GM18505 (cell line): ENCODE data around the gene KLF5.

ENCODE experiments used
- ATAC-seq: cut with Tn5 transposase; IDR thresholded peaks from one replicate; pipeline ENCODE4 v1.9.1; 2021; ENCODE audit not compliant: unreplicated experiment
- POLR2A ChIP-seq: IDR thresholded peaks from 4 replicates; pipeline ENCODE4 v1.6.1; 2011; ENCODE audit warnings: borderline replicate concordance; ENCODE audit not compliant: insufficient read depth, insufficient read length; ENCODE audit errors: extremely low read depth

The KLF5 gene

DNA sequence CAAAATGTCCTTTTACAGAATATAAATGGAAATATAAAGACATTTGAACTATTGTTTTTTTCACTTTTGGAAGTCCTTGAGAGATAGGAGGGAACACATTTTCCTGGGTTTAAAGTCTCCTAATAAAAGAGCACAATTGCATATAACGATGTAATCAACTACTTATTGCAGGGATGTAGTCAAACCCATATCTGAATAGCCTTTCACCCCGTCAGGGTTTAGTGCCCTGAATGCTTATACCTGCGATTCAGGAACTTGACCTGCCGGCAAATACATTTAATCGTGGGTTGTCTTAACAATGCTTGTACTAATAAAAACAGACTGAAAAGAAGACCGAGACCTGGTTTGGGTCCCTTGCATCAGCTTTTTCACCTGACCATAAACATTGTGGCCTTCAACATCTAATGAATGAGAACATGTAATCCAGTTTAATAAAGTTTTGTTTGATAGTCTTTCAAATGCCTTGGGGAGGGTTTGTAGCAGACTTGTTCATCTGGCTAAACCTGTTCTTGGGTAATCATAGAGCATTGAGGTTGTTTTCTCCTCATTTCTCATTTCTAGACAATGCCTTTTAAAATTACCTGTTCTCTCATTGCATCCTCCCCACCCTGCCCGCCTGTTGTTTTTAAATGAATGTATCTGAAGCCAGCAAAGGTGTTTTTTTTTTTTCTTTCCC is 7.0 kb downstream of the KLF5 start:
- TF ChIP-seq POLR2A, result no peak
- ATAC-seq, result no peak

DNA sequence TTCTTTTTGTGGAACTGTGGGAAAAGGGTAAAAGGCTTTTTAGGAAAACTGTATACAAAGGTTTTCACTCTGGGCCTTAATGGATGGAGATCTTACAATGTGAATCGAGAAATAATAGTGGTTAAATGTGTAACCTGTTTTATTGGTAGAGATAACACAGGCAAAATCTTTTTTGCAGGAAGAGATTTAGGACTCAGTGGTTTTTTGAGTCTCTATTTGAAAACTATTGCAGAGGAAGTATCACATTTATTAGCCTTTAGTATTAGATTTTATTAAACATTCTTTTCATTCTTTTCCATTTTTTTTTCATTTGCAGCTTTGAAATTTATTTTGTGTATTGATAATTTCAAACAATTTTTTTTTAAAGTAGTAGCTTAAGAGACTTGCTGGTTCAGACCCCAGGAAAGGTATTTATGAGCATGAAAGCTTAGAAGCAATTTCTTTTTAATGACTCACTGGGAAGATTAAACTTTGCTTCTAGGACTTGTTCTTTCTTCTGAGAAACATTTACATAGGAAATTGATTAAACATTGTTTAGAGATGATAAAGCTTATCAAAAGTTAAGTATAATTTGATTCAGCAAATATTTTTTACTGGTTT is 10.5 kb downstream of the KLF5 start:
- TF ChIP-seq POLR2A, result no peak
- no peak for ATAC-seq

DNA sequence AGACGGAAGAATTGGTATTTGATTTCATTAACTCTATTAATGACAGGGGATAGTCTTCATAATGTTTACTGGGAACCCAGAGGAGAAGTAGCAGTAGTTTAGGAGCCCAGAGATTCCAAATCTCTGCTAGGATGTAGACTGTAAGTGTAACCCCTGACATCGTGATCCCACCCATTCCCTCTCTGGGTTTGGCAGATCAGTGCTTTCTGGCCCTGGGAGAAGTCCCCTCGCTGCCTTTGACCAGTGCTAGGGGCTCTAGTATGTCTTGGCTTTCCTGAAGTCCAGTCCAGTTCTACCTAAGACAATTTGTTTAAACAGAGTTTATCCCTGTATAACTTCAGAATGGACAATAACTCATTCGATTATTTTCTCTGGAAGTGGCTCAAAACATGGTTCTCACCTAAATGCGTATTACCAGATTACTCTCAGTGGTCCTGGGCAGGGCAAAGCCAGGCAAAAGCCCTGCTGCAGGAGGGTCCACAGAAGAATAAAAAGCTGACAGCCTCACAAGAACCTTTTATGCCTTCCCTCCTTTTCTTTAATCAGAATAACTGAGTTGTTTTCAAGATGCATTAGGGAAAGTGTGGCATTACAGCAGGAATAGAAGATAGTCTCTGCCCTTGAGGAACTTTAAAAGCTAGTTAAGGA is 11.8 kb downstream of the KLF5 start:
- TF ChIP-seq POLR2A, result no peak
- ATAC-seq, result no peak

DNA sequence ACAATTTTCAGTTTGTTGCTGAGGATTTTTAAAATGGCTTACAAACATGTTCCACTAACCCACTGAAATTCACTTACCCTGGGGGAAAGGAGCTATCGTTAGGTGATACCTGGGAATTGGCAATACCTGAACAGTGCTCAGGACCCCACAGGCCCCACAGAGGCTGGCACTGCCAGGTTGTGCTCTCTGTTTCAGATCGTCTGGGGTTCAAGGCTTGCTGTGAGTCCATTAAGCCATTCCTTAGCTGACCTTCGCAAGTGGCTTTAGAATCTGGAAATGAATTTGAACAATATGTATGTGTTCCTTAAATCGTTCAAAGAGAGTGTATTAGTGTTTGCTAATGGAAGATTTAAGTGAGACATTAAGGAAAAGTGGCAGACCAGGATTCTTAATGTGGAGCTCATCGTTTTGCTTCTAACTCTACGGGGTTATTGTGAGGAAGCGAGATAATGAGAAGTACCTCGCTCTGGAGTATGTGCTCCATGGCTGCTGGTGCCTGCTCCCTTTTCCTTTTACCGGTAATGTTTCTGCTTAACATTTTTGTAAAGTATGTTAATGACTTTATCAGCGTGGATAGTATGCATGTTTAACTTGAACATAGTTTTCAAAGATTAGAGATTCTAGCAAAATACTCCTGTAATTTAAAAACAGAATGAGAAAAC is 13.6 kb downstream of the KLF5 start:
- no peak for ATAC-seq
- no peak for TF ChIP-seq POLR2A

DNA sequence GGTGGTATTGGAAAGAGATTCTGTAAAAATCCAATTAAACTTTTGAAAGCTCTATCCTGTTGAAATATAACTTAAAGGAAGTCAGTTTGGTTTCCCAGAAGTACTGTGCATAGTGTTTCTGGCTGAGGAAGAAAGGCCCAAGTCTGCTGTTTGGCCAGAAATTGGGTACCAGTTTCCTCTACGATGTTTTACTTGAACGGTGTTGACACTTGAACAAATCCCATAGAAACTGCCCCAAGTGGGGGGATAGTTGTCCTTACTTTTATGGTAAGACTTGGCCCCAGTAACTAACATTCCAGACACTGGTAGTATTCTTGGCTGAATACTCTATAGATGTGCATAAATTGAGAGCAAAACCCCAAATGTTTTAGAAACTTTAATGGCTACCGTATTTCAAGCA is 14.2 kb downstream of the KLF5 start:
- no peak for ATAC-seq
- TF ChIP-seq POLR2A, result no peak

DNA sequence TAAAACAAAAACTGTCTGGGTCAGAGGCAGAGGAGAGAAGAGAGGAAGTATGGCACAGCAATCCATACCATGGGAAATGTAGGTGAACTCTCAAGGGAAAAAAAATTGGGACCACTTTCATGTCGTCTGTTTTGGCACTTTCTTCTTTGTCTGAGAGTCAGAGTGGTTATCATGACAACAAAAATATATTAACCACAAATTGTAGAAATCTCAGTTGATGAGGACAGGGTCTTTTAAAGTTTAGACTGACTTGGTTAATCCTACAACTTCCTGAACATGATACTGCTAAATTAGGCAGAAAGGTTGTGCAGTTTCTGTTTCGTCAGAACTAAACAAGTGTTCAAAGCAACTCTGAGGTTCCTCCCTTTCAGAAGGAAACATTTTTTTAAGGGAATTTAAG is 15.2 kb downstream of the KLF5 start:
- peak; percentile 61 for ATAC-seq
- TF ChIP-seq POLR2A, result no peak

DNA sequence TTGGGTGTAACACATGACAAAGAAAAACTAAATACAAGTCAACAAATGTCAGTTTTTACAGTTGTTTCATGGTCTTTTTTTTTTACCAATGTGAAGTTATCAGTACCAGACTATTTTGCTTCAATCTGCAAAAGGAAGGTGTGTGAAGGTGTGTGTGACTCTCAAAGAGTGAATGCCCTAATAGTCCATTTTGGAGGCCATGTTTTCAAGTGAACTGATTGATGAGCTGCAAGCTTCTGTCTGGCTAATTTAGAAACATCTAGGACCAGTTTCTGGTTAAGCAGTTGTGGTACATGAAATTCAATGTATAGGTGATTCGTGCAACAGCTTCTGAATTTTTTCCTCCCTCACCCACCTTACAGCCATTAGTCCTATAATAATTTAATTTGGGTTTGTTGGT is 16.1 kb downstream of the KLF5 start:
- ATAC-seq, result no peak
- TF ChIP-seq POLR2A, result no peak

DNA sequence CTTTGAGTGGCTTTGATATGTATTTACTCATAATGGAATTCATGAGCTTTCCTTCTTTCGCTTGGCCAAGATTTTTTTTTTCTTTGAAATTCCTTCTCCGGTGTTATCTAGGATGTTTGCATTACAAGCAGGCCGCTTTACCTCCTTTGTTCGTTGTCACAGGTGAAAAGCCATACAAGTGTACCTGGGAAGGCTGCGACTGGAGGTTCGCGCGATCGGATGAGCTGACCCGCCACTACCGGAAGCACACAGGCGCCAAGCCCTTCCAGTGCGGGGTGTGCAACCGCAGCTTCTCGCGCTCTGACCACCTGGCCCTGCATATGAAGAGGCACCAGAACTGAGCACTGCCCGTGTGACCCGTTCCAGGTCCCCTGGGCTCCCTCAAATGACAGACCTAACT is 16.7 kb downstream of the KLF5 start:
- TF ChIP-seq POLR2A, result no peak
- no peak for ATAC-seq

DNA sequence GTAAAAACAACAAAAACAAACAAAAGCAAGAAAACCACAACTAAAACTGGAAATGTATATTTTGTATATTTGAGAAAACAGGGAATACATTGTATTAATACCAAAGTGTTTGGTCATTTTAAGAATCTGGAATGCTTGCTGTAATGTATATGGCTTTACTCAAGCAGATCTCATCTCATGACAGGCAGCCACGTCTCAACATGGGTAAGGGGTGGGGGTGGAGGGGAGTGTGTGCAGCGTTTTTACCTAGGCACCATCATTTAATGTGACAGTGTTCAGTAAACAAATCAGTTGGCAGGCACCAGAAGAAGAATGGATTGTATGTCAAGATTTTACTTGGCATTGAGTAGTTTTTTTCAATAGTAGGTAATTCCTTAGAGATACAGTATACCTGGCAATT is 17.1 kb downstream of the KLF5 start:
- ATAC-seq, result no peak
- TF ChIP-seq POLR2A, result no peak

DNA sequence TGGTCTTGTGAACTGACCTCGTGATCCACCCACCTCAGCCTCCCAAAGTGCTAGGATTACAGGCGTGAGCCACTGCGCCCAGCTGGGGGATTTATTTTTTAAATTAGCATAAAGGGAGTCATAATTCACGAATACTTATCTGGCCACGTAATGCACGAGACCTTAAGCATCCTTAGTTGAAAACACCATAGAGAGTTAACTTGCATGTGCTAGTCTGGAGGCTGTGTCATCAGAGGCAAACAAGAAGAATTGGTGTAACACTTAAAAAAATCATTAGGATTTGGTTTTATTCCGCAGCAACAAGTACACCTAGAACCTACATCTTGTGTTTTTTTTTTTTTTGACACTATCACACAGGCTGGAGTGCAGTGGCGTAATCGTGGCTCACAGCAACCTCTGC is 19.1 kb downstream of the KLF5 start:
- TF ChIP-seq POLR2A, result no peak
- no peak for ATAC-seq

DNA sequence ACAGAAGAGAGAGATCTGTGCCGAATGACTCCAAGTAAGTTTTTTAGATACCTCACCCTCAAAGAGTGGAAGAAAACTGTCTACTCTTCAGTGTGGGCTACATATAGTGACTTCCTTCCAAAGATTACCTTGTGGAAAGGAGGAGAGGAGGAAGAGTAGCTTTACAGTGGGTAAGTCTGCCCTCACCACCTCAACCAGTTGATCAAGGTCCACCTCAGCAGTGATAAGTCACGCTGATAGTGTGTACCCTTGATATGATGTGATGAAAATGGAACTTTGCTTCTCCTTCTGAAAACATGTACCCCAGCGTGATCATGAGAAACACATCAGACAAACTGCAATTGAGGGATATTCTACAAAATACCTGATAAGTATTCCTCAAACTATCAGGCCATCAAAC is 20.6 kb downstream of the KLF5 start:
- ATAC-seq, result no peak
- TF ChIP-seq POLR2A, result no peak

DNA sequence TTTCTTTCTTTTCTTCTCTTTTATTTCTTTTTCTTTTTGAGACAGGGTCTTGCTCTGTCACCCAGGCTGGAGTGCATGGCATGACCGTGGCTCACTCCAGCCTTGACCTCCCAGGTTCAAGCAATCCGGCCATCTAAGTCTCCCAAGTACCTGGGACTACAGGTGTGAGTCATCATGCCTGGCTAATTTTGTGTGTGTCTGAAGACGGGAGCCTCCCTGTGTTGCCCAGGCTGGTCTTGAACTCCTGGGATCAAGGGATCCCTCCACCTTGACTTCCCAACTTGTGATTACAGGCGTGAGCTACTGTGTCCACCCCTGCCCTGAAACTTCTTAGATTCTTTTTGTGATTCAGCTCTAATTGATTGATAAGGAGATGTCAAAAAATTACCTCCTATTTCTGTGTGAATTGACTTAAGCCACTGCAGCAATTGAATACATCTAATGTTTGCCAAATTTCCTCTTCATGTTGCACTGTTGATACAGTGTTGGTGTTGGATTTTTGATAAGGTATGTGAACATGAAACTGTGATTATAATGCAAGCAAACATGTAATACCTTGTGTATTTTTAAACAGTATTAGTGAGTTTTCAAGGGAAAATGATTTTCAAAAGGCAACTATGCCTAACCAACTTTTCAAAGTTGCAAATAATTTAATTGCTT is 22.6 kb downstream of the KLF5 start:
- TF ChIP-seq POLR2A, result no peak

DNA sequence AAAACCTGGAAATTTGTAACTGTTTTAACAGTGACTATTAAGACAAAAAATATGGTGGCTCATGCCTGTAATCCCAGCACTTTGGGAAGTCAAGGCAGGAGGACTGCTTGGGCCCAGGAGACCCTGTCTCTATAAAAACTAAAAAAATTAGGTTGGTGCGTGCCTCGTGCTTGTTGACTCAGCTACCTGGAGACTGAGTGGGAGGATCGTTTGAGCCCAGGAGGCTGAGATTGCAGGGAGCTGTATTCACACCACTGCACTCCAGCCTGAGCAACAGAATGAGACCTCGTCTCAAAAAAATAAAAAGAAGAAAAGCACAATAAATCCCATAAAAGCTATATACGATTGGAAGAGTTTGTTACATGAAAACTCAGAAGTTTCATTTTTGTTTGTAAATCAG is 23.7 kb downstream of the KLF5 start:
- no peak for ATAC-seq
- no peak for TF ChIP-seq POLR2A

More for the DNA sequence above, 22.6 kb downstream of the KLF5 start:
- ATAC-seq, result no peak
